Measurements from ENCODE around the gene ADPRH. TPM values are rescaled to one million over a fixed set of nuclear protein-coding genes. Genes with fewer than 3 reads are reported as not detected.
"Not testable (repeated sequence)": the region's sequence is repeated elsewhere in the genome, so short reads cannot be mapped to it uniquely, and the experiment has no call there.

ADPRH gene
- total and polyA plus RNA-seq, 8 donors, result 2.7 to 9.5 (median 5.0) TPM

GRCh38 chr3:119547227-119547626 is 32.1 kb upstream of the ADPRH start:
- H3K4me3 ChIP-seq, result no peak overlapping the region
- ATAC-seq (no peak), DNase-seq (no peak), FAIRE-seq (no peak)
- no peak overlapping the region for H3K27ac ChIP-seq
- no peaks in the 10 kb centered on the region for H3K9me3 ChIP-seq
- WGBS, 2 donors, result 72 to 83% methylated on average over 1 of the region's 1 CpG
- H3K4me1 ChIP-seq, result no peaks in the 10 kb centered on the region
- H3K36me3 ChIP-seq, result no peaks in the 10 kb centered on the region
- no peak for TF ChIP-seq CTCF (IDR thresholded peaks at IDR 0.05)
- intact Hi-C loops (cut with DNase I), result no loop called here
- no peaks in the 10 kb centered on the region for H3K27me3 ChIP-seq

GRCh38 chr3:119548341-119548740 is 31.0 kb upstream of the ADPRH start:
- Histone ChIP-seq H3K4me3 (no peak overlapping the region), H3K27ac (no peak overlapping the region), H3K36me3 (no peaks in the 10 kb centered on the region), H3K27me3 (no peaks in the 10 kb centered on the region), H3K9me3 (no peaks in the 10 kb centered on the region), H3K4me1 (no peaks in the 10 kb centered on the region)
- intact Hi-C loops (cut with DNase I), result no loop called here
- DNase-seq, result no peak
- no peak for FAIRE-seq
- no peak for ATAC-seq
- 53 to 57% methylated on average over 3 of the region's 3 CpGs for WGBS, 2 donors
- no peak for TF ChIP-seq CTCF (IDR thresholded peaks at IDR 0.05)

GRCh38 chr3:119550192-119550910 is 28.9 kb upstream of the ADPRH start:
- Histone ChIP-seq H3K36me3 (no peaks in the 10 kb centered on the region), H3K27me3 (no peaks in the 10 kb centered on the region), H3K4me3 (no peak overlapping the region), H3K27ac (no peak overlapping the region), H3K9me3 (no peaks in the 10 kb centered on the region), H3K4me1 (no peaks in the 10 kb centered on the region)
- DNase-seq (no peak), ATAC-seq (no peak), FAIRE-seq (no peak)
- WGBS, 2 donors, result 88 to 90% methylated on average over 9 of the region's 9 CpGs
- TF ChIP-seq CTCF (IDR thresholded peaks at IDR 0.05), result no peak
- intact Hi-C loops (cut with DNase I), result no loop called here

- no peaks in the 10 kb centered on the region for H3K4me1 ChIP-seq
- intact Hi-C loops (cut with DNase I), result no loop called here
- DNase-seq (no peak), FAIRE-seq (no peak), ATAC-seq (no peak)
- 87 to 88% methylated on average over 5 of the region's 5 CpGs for WGBS, 2 donors
- no peak for TF ChIP-seq CTCF (IDR thresholded peaks at IDR 0.05)
- H3K36me3 ChIP-seq, result no peaks in the 10 kb centered on the region
- H3K27me3 ChIP-seq, result no peaks in the 10 kb centered on the region
- no peak overlapping the region for H3K27ac ChIP-seq
- H3K9me3 ChIP-seq, result no peaks in the 10 kb centered on the region
- H3K4me3 ChIP-seq, result no peak overlapping the region
Observed at GRCh38 chr3:119551598-119551997, 27.7 kb upstream of the ADPRH start.

GRCh38 chr3:119552928-119553327 is 26.4 kb upstream of the ADPRH start:
- DNase-seq; H3K27ac ChIP-seq; FAIRE-seq; H3K9me3 ChIP-seq; H3K4me1 ChIP-seq; H3K4me3 ChIP-seq; ATAC-seq; H3K36me3 ChIP-seq; intact Hi-C loops (cut with DNase I); H3K27me3 ChIP-seq: not testable (repeated sequence)
- WGBS, 2 donors, result 90 to 94% methylated on average over 6 of the region's 6 CpGs

Measured in pancreas (tissue), 10 donors.